Mesenchymal stem cell (in vitro differentiated cells and primary cell): ENCODE measurements around the gene RTN4RL2.
A peak's percentile ranks its signal among the peaks of the same experiment; 100 is the strongest.

ENCODE experiments used
- DNase-seq: peaks from one replicate; pipeline ENCODE4 v3.0.0-alpha.2; 2013
- H2AFZ ChIP-seq: one replicate; pipeline ENCODE4 v1.6.1; 2013; ENCODE audit warnings: low read depth, mild to moderate bottlenecking, control low read depth, inconsistent platforms, low read length, moderate library complexity
- H2AK5ac ChIP-seq: 2 replicates; pipeline ENCODE4 v1.6.1; 2013; ENCODE audit warnings: low read length, moderate library complexity, mild to moderate bottlenecking, inconsistent platforms; ENCODE audit not compliant: severe bottlenecking
- H2BK120ac ChIP-seq: one replicate; pipeline ENCODE4 v1.6.1; 2013; ENCODE audit warnings: low read depth, mild to moderate bottlenecking, inconsistent platforms, low read length, moderate library complexity
- H2BK12ac ChIP-seq, 2 experiments: one replicate each; pipeline ENCODE4 v1.6.1; 2013; ENCODE audit warnings: inconsistent platforms in 2 of 2, low read length in 2 of 2, mild to moderate bottlenecking in 2 of 2, moderate library complexity in 2 of 2, control low read depth in 1 of 2
- H2BK15ac ChIP-seq: one replicate; pipeline ENCODE4 v1.6.1; 2013; ENCODE audit warnings: mild to moderate bottlenecking, low read depth, inconsistent platforms; ENCODE audit not compliant: poor library complexity, severe bottlenecking
- H2BK5ac ChIP-seq: 2 replicates; pipeline ENCODE4 v1.6.1; 2013; ENCODE audit warnings: low read depth, mild to moderate bottlenecking, low read length, control low read depth, inconsistent platforms; ENCODE audit not compliant: poor library complexity, severe bottlenecking
- H3K14ac ChIP-seq, 2 experiments: one replicate each; pipeline ENCODE4 v1.6.1; 2013; ENCODE audit warnings: inconsistent platforms in 2 of 2, low read length in 2 of 2, control low read depth in 1 of 2, mild to moderate bottlenecking in 1 of 2, moderate library complexity in 1 of 2
- H3K18ac ChIP-seq, 2 experiments: one replicate each; pipeline ENCODE4 v1.6.1; 2013; ENCODE audit warnings: inconsistent platforms in 2 of 2, low read length in 2 of 2, control low read depth in 1 of 2, low read depth in 1 of 2, mild to moderate bottlenecking in 1 of 2
- H3K23ac ChIP-seq, 2 experiments: one replicate each; pipeline ENCODE4 v1.6.1; 2013; ENCODE audit warnings: inconsistent platforms in 2 of 2, low read length in 2 of 2, mild to moderate bottlenecking in 2 of 2, moderate library complexity in 2 of 2, control low read depth in 1 of 2
- H3K27ac ChIP-seq: 2 replicates; pipeline ENCODE4 v1.5.1; 2013; ENCODE audit warnings: mild to moderate bottlenecking, moderate library complexity, low read length, control low read depth, inconsistent platforms; ENCODE audit not compliant: poor library complexity, severe bottlenecking
- H3K27me3 ChIP-seq, 2 experiments: 2 replicates each; pipeline versions ENCODE4 v1.6.1 to v1.7.0; 2013; ENCODE audit warnings: low read length in 2 of 2, mild to moderate bottlenecking in 2 of 2, moderate library complexity in 2 of 2, control low read depth in 1 of 2, inconsistent platforms in 1 of 2; ENCODE audit not compliant: control insufficient read depth in 1 of 2, insufficient read depth in 1 of 2
- H3K36me3 ChIP-seq, 2 experiments: 2 replicates each; pipeline versions ENCODE4 v1.6.1 to v1.7.0; 2013; ENCODE audit warnings: low read length in 2 of 2, control low read depth in 1 of 2, inconsistent platforms in 1 of 2, low read depth in 1 of 2, mild to moderate bottlenecking in 1 of 2; ENCODE audit not compliant: insufficient read depth in 2 of 2, control insufficient read depth in 1 of 2
- H3K4ac ChIP-seq, 2 experiments: one replicate each; pipeline ENCODE4 v1.6.1; 2013; ENCODE audit warnings: inconsistent platforms in 2 of 2, low read length in 2 of 2, mild to moderate bottlenecking in 2 of 2, moderate library complexity in 2 of 2, control low read depth in 1 of 2, low read depth in 1 of 2
- H3K4me1 ChIP-seq: 2 replicates; pipeline ENCODE4 v1.6.1; 2013; ENCODE audit warnings: low read depth, low read length, control low read depth; ENCODE audit not compliant: control insufficient read depth, insufficient read depth
- H3K4me2 ChIP-seq: 2 replicates; pipeline ENCODE4 v1.6.1; 2013; ENCODE audit warnings: low read length, mild to moderate bottlenecking, inconsistent platforms; ENCODE audit not compliant: poor library complexity, severe bottlenecking
- H3K4me3 ChIP-seq, 2 experiments: 2 replicates each; pipeline versions ENCODE4 v1.5.1 to v1.7.0; 2013; ENCODE audit warnings: low read length in 2 of 2, mild to moderate bottlenecking in 2 of 2, control low read depth in 1 of 2, low read depth in 1 of 2; ENCODE audit not compliant: insufficient read depth in 1 of 2
- H3K79me1 ChIP-seq: replicated peaks from 2 replicates; pipeline ENCODE4 v1.6.1; 2013; ENCODE audit warnings: mild to moderate bottlenecking, control low read depth, low read length, inconsistent platforms; ENCODE audit not compliant: poor library complexity, severe bottlenecking
- H3K9ac ChIP-seq: 2 replicates; pipeline ENCODE4 v1.7.0; 2013; ENCODE audit warnings: mild to moderate bottlenecking, low read length, moderate library complexity
- H3K9me3 ChIP-seq: 2 replicates; pipeline ENCODE4 v1.7.0; 2013; ENCODE audit warnings: mild to moderate bottlenecking, low read length; ENCODE audit not compliant: control insufficient read depth
- H4K8ac ChIP-seq: one replicate; pipeline ENCODE4 v1.6.1; 2013; ENCODE audit warnings: inconsistent platforms, mild to moderate bottlenecking, low read length, moderate library complexity
- H4K91ac ChIP-seq: one replicate; pipeline ENCODE4 v1.6.1; 2013; ENCODE audit warnings: mild to moderate bottlenecking, low read length, inconsistent platforms
- WGBS: methylation state at CpG from one replicate; pipeline ENCODE4 v1.1.7; 2013; ENCODE audit warnings: mixed read lengths; 5-methylcytosine and 5-hydroxymethylcytosine counted together

Gene RTN4RL2

GRCh38 chr11:57476047-57476756, 15.9 kb downstream of the RTN4RL2 start:
- no peak overlapping the region for H2BK12ac ChIP-seq
- no peak overlapping the region for H3K18ac ChIP-seq
- H3K23ac ChIP-seq: peak overlapping the region in 1 of 2 experiments; percentile 66
- H2BK15ac ChIP-seq: no peak overlapping the region
- peak overlapping the region; percentile 36 for H2AFZ ChIP-seq
- H4K91ac ChIP-seq: no peak overlapping the region
- H3K36me3 ChIP-seq: peaks cover 0 to 7% of the 10 kb centered on the region in 2 experiments
- H3K27ac ChIP-seq: no peak overlapping the region
- H2BK5ac ChIP-seq: no peak overlapping the region
- H3K9me3 ChIP-seq: no peaks in the 10 kb centered on the region
- no peak overlapping the region for H3K4ac ChIP-seq
- no peak overlapping the region for H2AK5ac ChIP-seq
- 6% methylated on average over 39 of the region's 80 CpGs for WGBS
- DNase-seq: no peak
- peak overlapping the region; percentile 59 for H3K9ac ChIP-seq
- H4K8ac ChIP-seq: no peak overlapping the region
- no peaks in the 10 kb centered on the region for H3K79me1 ChIP-seq
- H3K4me3 ChIP-seq: peak overlapping the region; percentile 32 to 65
- H2BK120ac ChIP-seq: no peak overlapping the region
- H3K4me1 ChIP-seq: peaks cover 15% of the 10 kb centered on the region
- H3K27me3 ChIP-seq: peaks cover 35 to 86% of the 10 kb centered on the region in 2 experiments
- no peak overlapping the region for H3K14ac ChIP-seq
- H3K4me2 ChIP-seq: peak overlapping the region; percentile 62

- Histone ChIP-seq H4K91ac (no peak overlapping the region), H3K79me1 (no peaks in the 10 kb centered on the region), H3K14ac (no peak overlapping the region), H2BK15ac (no peak overlapping the region), H3K27ac (no peak overlapping the region), H2BK120ac (no peak overlapping the region), H3K4me2 (peak overlapping the region; percentile 62), H3K4me3 (peak overlapping the region; percentile 32 to 65), H3K9ac (peak overlapping the region; percentile 59), H3K4ac (no peak overlapping the region), H2BK12ac (no peak overlapping the region), H3K9me3 (no peaks in the 10 kb centered on the region), H2AFZ (no peak overlapping the region), H3K4me1 (peaks cover 15% of the 10 kb centered on the region), H2BK5ac (no peak overlapping the region), H3K27me3 (peaks cover 39 to 89% of the 10 kb centered on the region in 2 experiments), H3K23ac (no peak overlapping the region), H3K18ac (no peak overlapping the region), H3K36me3 (peaks cover 0 to 7% of the 10 kb centered on the region in 2 experiments), H4K8ac (no peak overlapping the region), H2AK5ac (no peak overlapping the region)
- 6% methylated on average over 24 of the region's 27 CpGs for WGBS
- peak; percentile 36 for DNase-seq
Measured at GRCh38 chr11:57476757-57477506, 16.6 kb downstream of the RTN4RL2 start.

GRCh38 chr11:57477507-57478189, 17.3 kb downstream of the RTN4RL2 start:
- Histone ChIP-seq H3K4me2 (no peak overlapping the region), H2BK120ac (no peak overlapping the region), H3K9ac (no peak overlapping the region), H3K18ac (no peak overlapping the region), H2BK5ac (no peak overlapping the region), H4K91ac (no peak overlapping the region), H3K4ac (no peak overlapping the region), H3K4me1 (peaks cover 20% of the 10 kb centered on the region), H4K8ac (no peak overlapping the region), H2BK12ac (no peak overlapping the region), H2AFZ (no peak overlapping the region), H3K27me3 (peaks cover 44 to 96% of the 10 kb centered on the region in 2 experiments), H3K79me1 (no peaks in the 10 kb centered on the region), H2AK5ac (no peak overlapping the region), H3K36me3 (peaks cover 0 to 4% of the 10 kb centered on the region in 2 experiments), H2BK15ac (no peak overlapping the region), H3K27ac (no peak overlapping the region), H3K23ac (no peak overlapping the region), H3K14ac (no peak overlapping the region), H3K4me3 (no peak overlapping the region), H3K9me3 (no peaks in the 10 kb centered on the region)
- WGBS: 84% methylated on average over 11 of the region's 11 CpGs
- no peak for DNase-seq
